Occipital lobe (tissue), 2 donors: ENCODE measurements around the gene ETNK2. TPM values are rescaled to one million over a fixed set of nuclear protein-coding genes. Genes with fewer than 3 reads are reported as not detected.

Source experiments
- DNase-seq: peaks from one replicate; lab custom pipeline; 2025; lab: John Stamatoyannopoulos, UW
- total RNA-seq: library from RNA; depleted of rRNA; stranded (reverse); fragments of >200 nt; gene quantifications from one replicate; pipeline ENCODE4 v1.2.3, GENCODE V29; 2014

ETNK2 gene
- total RNA-seq, result 28.1 TPM

GRCh38 chr1:204151552-204152309 is at the start of gene ETNK2:
ETNK2 (minus strand) TSS chr1:204152044; CDS start chr1:204151852, 192 bp downstream.
- no peak for DNase-seq

- no peak for DNase-seq
These were observed 49.6 kb upstream of the ETNK2 start for GRCh38 chr1:204201348-204202040.

- no peak for DNase-seq
These were observed 47.7 kb upstream of the ETNK2 start for GRCh38 chr1:204199579-204199978.

- DNase-seq, result no peak
These were observed 46.8 kb upstream of the ETNK2 start for GRCh38 chr1:204198348-204199340.

- DNase-seq, result no peak
These were observed 45.2 kb upstream of the ETNK2 start for GRCh38 chr1:204197068-204197467.

GRCh38 chr1:204196068-204196795 is 44.4 kb upstream of the ETNK2 start, which contains the start of gene KISS1:
KISS1 (minus strand) TSS chr1:204196491; CDS start chr1:204192876, 3,615 bp downstream.
- DNase-seq, result no peak

- no peak for DNase-seq
These were observed 42.9 kb upstream of the ETNK2 start for GRCh38 chr1:204194771-204195170.

GRCh38 chr1:204194080-204194479 is 42.2 kb upstream of the ETNK2 start:
- no peak for DNase-seq

- DNase-seq, result no peak
These were observed 40.9 kb upstream of the ETNK2 start for GRCh38 chr1:204192589-204193352.

GRCh38 chr1:204192046-204192445 is 40.2 kb upstream of the ETNK2 start:
- no peak for DNase-seq

- DNase-seq, result no peak
These were observed 39.6 kb upstream of the ETNK2 start for GRCh38 chr1:204191456-204191855.

GRCh38 chr1:204190212-204191211 is 38.7 kb upstream of the ETNK2 start:
- DNase-seq, result no peak

- peak; percentile 23 for DNase-seq
These were observed 37.3 kb upstream of the ETNK2 start for GRCh38 chr1:204188959-204189639.

- no peak for DNase-seq
These were observed 34.8 kb upstream of the ETNK2 start for GRCh38 chr1:204186597-204186996.

GRCh38 chr1:204181116-204181515 is 29.3 kb upstream of the ETNK2 start:
- DNase-seq, result no peak

GRCh38 chr1:204180133-204180532 is 28.3 kb upstream of the ETNK2 start:
- no peak for DNase-seq

GRCh38 chr1:204178487-204179281 is 26.8 kb upstream of the ETNK2 start:
- no peak for DNase-seq
